AG09319 (cell line): ENCODE measurements around the gene SPATA13.

Source experiments
- DNase-seq: peaks from one replicate; pipeline ENCODE4 v3.0.0-alpha.2; 2010; ENCODE audit warnings: low read depth; ENCODE audit errors: extremely low read depth
- TF ChIP-seq, protein P1 (sequence below): IDR thresholded peaks from 2 replicates; pipeline ENCODE4 v1.5.1; 2011; ENCODE audit warnings: low read depth, mild to moderate bottlenecking, inconsistent platforms, low read length, moderate library complexity

Gene SPATA13

DNA sequence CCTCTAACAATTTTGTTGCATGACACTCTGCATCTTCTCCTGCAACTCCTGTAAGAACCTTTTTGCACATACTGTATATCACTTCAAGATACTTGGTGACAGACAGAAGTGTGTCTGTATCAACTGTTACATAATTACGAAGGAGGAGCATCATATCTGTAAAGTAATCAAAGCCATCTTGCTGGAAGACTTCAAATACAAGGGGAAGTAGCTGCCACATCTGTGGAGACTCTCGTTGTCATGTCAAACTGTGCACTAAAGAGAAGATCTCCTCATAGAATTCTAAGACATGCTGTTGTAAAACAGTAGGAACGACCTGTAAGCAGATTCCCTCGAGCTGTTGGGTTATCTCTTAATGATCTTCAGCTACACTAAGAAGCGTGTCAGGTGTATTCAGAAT, 38.0 kb upstream of the SPATA13 start:
- TF ChIP-seq, protein P1, sequence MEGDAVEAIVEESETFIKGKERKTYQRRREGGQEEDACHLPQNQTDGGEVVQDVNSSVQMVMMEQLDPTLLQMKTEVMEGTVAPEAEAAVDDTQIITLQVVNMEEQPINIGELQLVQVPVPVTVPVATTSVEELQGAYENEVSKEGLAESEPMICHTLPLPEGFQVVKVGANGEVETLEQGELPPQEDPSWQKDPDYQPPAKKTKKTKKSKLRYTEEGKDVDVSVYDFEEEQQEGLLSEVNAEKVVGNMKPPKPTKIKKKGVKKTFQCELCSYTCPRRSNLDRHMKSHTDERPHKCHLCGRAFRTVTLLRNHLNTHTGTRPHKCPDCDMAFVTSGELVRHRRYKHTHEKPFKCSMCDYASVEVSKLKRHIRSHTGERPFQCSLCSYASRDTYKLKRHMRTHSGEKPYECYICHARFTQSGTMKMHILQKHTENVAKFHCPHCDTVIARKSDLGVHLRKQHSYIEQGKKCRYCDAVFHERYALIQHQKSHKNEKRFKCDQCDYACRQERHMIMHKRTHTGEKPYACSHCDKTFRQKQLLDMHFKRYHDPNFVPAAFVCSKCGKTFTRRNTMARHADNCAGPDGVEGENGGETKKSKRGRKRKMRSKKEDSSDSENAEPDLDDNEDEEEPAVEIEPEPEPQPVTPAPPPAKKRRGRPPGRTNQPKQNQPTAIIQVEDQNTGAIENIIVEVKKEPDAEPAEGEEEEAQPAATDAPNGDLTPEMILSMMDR: no peak

DNA sequence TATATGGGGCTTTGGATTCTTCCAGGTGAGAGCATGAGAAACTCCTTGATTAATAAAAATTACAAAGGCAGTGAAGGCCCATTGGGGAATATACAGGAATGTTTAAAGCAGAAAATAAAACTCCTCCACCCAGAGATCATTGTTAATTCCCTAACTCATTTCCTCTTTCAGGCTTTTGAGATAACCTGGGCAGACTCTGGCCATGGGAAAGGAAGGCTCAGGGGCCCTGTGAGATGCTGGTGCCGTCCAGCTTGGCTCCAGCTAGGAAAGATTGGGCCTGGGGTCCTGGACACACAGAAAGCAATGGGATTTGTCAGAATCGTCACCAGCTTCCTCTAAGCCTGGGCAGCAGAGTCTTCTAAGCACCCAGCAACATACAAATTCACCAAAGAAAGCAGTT, 36.8 kb upstream of the SPATA13 start:
- TF ChIP-seq, protein P1: no peak
- no peak for DNase-seq

More for the DNA sequence above, 38.0 kb upstream of the SPATA13 start:
- no peak for DNase-seq

DNA sequence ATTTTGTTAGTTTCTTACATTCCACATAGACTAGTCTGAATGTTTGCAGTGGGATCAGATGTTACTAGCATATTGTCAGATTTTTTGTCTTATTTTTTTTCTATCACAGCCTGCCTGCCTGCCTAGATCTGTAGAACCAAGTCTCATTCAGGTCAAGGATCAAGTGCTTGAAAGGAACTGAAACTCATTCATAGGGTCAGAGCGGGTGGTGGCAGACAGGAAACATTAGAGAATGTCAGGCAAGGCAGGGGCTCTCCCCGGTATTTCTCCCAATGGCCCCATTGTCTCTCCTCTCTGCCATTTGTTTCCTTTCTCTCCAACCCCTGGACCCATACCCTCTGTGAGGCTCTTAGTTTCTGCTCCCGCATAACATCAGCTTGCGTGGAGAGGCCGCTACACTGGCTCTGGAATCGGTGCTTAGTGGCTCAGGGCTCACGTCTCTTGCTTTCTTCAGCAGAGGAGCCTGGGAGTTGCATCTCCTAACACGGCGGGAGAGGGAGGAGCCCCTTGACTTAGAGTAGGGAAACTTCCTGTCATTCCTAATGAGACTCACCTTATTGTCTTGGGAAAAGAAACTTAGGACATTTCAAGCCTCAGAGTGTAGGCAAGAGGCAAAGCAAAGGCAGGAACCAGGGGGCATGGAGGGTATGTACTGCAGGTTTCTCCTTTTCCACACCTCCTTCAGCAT, 35.6 kb upstream of the SPATA13 start:
- no peak for DNase-seq
- TF ChIP-seq, protein P1: no peak

DNA sequence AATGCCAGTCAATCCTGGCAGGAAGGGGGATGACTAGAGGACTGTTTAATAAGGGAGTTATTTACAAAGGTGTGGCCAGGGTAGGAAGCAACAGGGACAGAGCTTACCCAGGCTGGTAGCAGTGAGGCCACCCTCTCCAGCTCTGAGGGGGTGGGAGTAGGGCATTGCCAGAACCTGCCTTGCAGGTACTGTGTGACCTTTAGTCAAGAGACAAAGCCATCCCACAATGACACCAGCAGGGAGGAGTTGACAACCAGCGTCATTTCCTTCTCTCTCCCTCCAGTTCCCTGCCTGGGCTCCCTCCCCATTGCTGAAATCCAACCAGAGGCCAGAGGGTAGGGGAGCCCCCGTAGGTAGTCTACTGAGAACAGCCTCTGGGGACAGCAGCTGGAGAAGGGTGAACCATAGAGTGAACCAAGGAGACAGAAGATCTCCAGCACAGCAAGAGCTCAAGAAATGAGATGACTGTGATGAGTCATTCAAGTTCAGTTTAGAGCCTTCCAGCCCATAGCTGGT, 33.3 kb upstream of the SPATA13 start:
- no peak for DNase-seq
- TF ChIP-seq, protein P1: no peak

DNA sequence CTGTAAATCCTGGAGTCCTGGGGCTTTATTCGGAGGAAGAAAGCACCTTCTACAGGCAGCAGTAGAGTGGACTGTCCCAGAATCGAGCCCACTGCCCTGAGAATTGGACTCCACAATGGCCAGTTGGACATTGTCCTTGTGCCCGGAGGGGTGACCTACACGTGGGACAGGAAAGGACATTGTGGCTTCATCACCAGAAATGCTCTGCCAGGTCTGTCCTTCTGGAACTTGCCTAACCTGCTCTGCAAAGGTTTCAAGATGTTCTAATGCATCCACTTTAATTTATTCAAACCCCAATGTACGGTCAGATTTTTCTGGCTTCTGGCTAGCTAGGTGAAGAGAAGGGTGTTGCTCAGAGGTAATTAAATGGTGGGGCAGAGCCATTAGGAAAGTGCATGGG, 32.4 kb upstream of the SPATA13 start:
- TF ChIP-seq, protein P1: no peak

DNA sequence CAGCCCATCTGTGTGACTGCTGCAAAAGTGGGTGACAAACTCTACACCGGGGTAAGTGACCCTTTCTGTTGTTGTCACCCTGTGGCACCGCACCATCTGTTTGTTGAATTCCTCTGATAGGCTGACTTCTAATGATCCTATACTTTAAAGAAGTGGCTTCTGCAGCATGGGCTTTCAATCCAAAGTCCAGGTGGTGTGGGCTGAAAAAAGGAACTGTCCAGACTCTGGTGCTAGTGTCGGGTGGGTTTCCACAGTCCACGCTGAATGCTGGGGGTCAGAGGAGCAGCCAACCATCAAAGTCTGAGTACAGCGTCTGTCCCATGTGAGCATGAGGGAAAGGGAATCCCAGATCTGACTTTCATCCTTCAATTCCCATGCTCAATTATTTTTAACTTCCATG, 31.6 kb upstream of the SPATA13 start:
- no peak for DNase-seq
- TF ChIP-seq, protein P1: no peak

More for the DNA sequence above, 32.4 kb upstream of the SPATA13 start:
- no peak for DNase-seq

DNA sequence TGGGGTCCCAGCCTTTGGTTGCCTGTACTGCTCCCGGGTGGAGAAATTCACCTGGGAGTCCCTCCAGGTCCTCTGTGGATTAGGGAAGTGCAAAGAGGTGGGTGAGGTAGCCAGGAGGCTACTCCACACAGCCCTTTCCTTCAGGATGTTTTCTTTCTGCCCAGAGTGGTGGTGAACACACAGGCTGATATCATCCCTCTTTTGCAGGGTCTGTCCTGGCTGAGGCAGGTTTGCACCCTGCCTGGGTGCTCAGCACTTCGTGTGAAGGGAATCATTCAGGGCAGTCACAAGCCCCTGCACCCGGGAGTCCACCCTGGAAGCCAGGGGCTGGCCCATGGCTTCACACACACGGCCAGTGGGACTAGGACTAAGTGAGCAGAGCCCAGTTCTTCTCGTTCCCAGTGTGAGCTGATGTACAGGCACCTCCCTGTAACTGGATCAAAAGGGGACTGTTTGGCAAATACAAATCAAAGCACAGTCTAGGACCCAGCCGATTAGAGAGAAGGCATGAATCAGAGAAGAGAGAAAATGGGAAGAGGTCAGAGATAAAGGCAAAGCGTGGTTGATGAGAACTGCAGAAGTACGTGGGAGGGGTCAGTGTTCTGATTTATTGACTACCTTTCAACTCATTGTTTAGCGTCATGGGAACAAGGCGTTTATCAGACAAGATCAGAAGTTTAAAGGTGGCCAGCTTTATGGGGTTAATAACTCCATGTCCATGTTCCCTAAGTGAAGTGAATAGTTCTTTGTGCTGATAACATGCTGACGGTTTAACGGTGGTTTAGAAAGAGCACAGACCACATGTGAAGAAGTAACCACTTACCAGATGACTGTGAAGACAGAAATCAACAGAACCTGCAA, 30.4 kb upstream of the SPATA13 start:
- DNase-seq: no peak
- TF ChIP-seq, protein P1: no peak
